HK-2 (cell line): ENCODE measurements around the gene STK38L.

Source experiments
- DNase-seq: peaks from one replicate; pipeline ENCODE4 v3.0.0-alpha.2; 2018; ENCODE audit not compliant: unreplicated experiment

Gene STK38L

GRCh38 chr12:27345376-27345775 is 101.3 kb downstream of the STK38L start:
- no peak for DNase-seq

- DNase-seq, result no peak
These were observed 103.7 kb downstream of the STK38L start for GRCh38 chr12:27347779-27348178.

GRCh38 chr12:27351476-27351875 is 107.4 kb downstream of the STK38L start:
- no peak for DNase-seq

GRCh38 chr12:27355486-27355885 is 111.4 kb downstream of the STK38L start:
- no peak for DNase-seq

- DNase-seq, result no peak
These were observed 111.9 kb downstream of the STK38L start for GRCh38 chr12:27355979-27356378.

- no peak for DNase-seq
These were observed 115.7 kb downstream of the STK38L start for GRCh38 chr12:27359578-27360340.

- DNase-seq, result no peak
These were observed 117.3 kb downstream of the STK38L start for GRCh38 chr12:27361372-27361771.

GRCh38 chr12:27366621-27367020 is 122.5 kb downstream of the STK38L start:
- DNase-seq, result no peak

GRCh38 chr12:27367078-27367477 is 123.0 kb downstream of the STK38L start:
- DNase-seq, result no peak
